ENCODE results near the gene PITX1.

Gene PITX1

GRCh38 chr5:135053989-135054388 is 20.0 kb upstream of the PITX1 start:
- no peak overlapping the region for H3K4me3 ChIP-seq (ENCODE audit: insufficient read depth in 1 of 2, low read depth in 1 of 2, low read length in 2 of 2)
- WGBS: 39% methylated on average over 8 of the region's 8 CpGs

GRCh38 chr5:135053278-135053677 is 19.2 kb upstream of the PITX1 start:
- no peak overlapping the region for H2BK15ac ChIP-seq (ENCODE audit: low read depth, poor library complexity, severe bottlenecking)
- H3K9ac ChIP-seq (ENCODE audit: low read length): no peak overlapping the region
- no peak overlapping the region for H4K91ac ChIP-seq (ENCODE audit: low read length)
- peaks cover 93 to 94% of the 10 kb centered on the region in 2 experiments for H3K27me3 ChIP-seq (ENCODE audit: control insufficient read depth in 1 of 2, insufficient read depth in 1 of 2, low read length in 2 of 2)
- H2AFZ ChIP-seq (ENCODE audit: low read depth, low read length): no peak overlapping the region
- H3K18ac ChIP-seq (ENCODE audit: low read depth in 1 of 2, low read length in 2 of 2): no peak overlapping the region
- no peak overlapping the region for H3K23ac ChIP-seq (ENCODE audit: low read length in 2 of 2)
- H3K4ac ChIP-seq (ENCODE audit: low read depth in 1 of 2, low read length in 2 of 2): no peak overlapping the region
- no peak overlapping the region for H3K27ac ChIP-seq (ENCODE audit: low read length, poor library complexity, severe bottlenecking)
- no peak overlapping the region for H2AK5ac ChIP-seq (ENCODE audit: low read length, severe bottlenecking)
- no peaks in the 10 kb centered on the region for H3K36me3 ChIP-seq (ENCODE audit: control insufficient read depth in 1 of 2, insufficient read depth in 2 of 2, low read depth in 1 of 2, low read length in 2 of 2)
- 80% methylated on average over 3 of the region's 3 CpGs for WGBS
- H2BK5ac ChIP-seq (ENCODE audit: low read depth, low read length, poor library complexity, severe bottlenecking): no peak overlapping the region
- no peak for DNase-seq
- no peak overlapping the region for H2BK12ac ChIP-seq (ENCODE audit: low read length in 2 of 2)
- no peaks in the 10 kb centered on the region for H3K79me1 ChIP-seq (replicated peaks; ENCODE audit: low read length, poor library complexity, severe bottlenecking)
- no peak overlapping the region for H3K14ac ChIP-seq (ENCODE audit: low read length in 2 of 2)
- H2BK120ac ChIP-seq (ENCODE audit: low read depth, low read length): no peak overlapping the region
- no peak overlapping the region for H3K4me3 ChIP-seq (ENCODE audit: insufficient read depth in 1 of 2, low read depth in 1 of 2, low read length in 2 of 2)
- no peak overlapping the region for H3K4me2 ChIP-seq (ENCODE audit: low read length, poor library complexity, severe bottlenecking)
- peaks cover 4% of the 10 kb centered on the region for H3K4me1 ChIP-seq (ENCODE audit: control insufficient read depth, insufficient read depth, low read depth, low read length)
- no peaks in the 10 kb centered on the region for H3K9me3 ChIP-seq (ENCODE audit: control insufficient read depth, low read length)
- no peak overlapping the region for H4K8ac ChIP-seq (ENCODE audit: low read length)

More at GRCh38 chr5:135053989-135054388, 20.0 kb upstream of the PITX1 start:
- Histone ChIP-seq H3K4me2 (ENCODE audit: low read length, poor library complexity, severe bottlenecking) (no peak overlapping the region), H3K9me3 (ENCODE audit: control insufficient read depth, low read length) (no peaks in the 10 kb centered on the region), H2BK5ac (ENCODE audit: low read depth, low read length, poor library complexity, severe bottlenecking) (no peak overlapping the region), H3K36me3 (ENCODE audit: control insufficient read depth in 1 of 2, insufficient read depth in 2 of 2, low read depth in 1 of 2, low read length in 2 of 2) (no peaks in the 10 kb centered on the region), H3K14ac (ENCODE audit: low read length in 2 of 2) (no peak overlapping the region), H3K27ac (ENCODE audit: low read length, poor library complexity, severe bottlenecking) (no peak overlapping the region), H3K79me1 (replicated peaks; ENCODE audit: low read length, poor library complexity, severe bottlenecking) (no peaks in the 10 kb centered on the region), H4K8ac (ENCODE audit: low read length) (no peak overlapping the region), H3K4ac (ENCODE audit: low read depth in 1 of 2, low read length in 2 of 2) (no peak overlapping the region), H2BK15ac (ENCODE audit: low read depth, poor library complexity, severe bottlenecking) (no peak overlapping the region), H2BK12ac (ENCODE audit: low read length in 2 of 2) (no peak overlapping the region), H3K23ac (ENCODE audit: low read length in 2 of 2) (no peak overlapping the region), H2AFZ (ENCODE audit: low read depth, low read length) (no peak overlapping the region), H3K4me1 (ENCODE audit: control insufficient read depth, insufficient read depth, low read depth, low read length) (peaks cover 4% of the 10 kb centered on the region), H2BK120ac (ENCODE audit: low read depth, low read length) (no peak overlapping the region), H2AK5ac (ENCODE audit: low read length, severe bottlenecking) (no peak overlapping the region), H3K27me3 (ENCODE audit: control insufficient read depth in 1 of 2, insufficient read depth in 1 of 2, low read length in 2 of 2) (peaks cover 93 to 94% of the 10 kb centered on the region in 2 experiments), H3K9ac (ENCODE audit: low read length) (no peak overlapping the region), H3K18ac (ENCODE audit: low read depth in 1 of 2, low read length in 2 of 2) (peak overlapping the region in 1 of 2 experiments; percentile 34), H4K91ac (ENCODE audit: low read length) (no peak overlapping the region)
- no peak for DNase-seq

GRCh38 chr5:135052511-135053145 is 18.6 kb upstream of the PITX1 start:
- Histone ChIP-seq H2BK5ac (ENCODE audit: low read depth, low read length, poor library complexity, severe bottlenecking) (no peak overlapping the region), H3K36me3 (ENCODE audit: control insufficient read depth in 1 of 2, insufficient read depth in 2 of 2, low read depth in 1 of 2, low read length in 2 of 2) (no peaks in the 10 kb centered on the region), H2BK120ac (ENCODE audit: low read depth, low read length) (no peak overlapping the region), H2AK5ac (ENCODE audit: low read length, severe bottlenecking) (no peak overlapping the region), H3K9ac (ENCODE audit: low read length) (no peak overlapping the region), H2BK12ac (ENCODE audit: low read length in 2 of 2) (no peak overlapping the region), H3K4me2 (ENCODE audit: low read length, poor library complexity, severe bottlenecking) (no peak overlapping the region), H2AFZ (ENCODE audit: low read depth, low read length) (no peak overlapping the region), H3K4ac (ENCODE audit: low read depth in 1 of 2, low read length in 2 of 2) (no peak overlapping the region), H3K27ac (ENCODE audit: low read length, poor library complexity, severe bottlenecking) (no peak overlapping the region), H3K27me3 (ENCODE audit: control insufficient read depth in 1 of 2, insufficient read depth in 1 of 2, low read length in 2 of 2) (peaks cover 93 to 95% of the 10 kb centered on the region in 2 experiments), H2BK15ac (ENCODE audit: low read depth, poor library complexity, severe bottlenecking) (no peak overlapping the region), H3K4me3 (ENCODE audit: insufficient read depth in 1 of 2, low read depth in 1 of 2, low read length in 2 of 2) (no peak overlapping the region), H4K8ac (ENCODE audit: low read length) (no peak overlapping the region), H3K9me3 (ENCODE audit: control insufficient read depth, low read length) (no peaks in the 10 kb centered on the region), H3K23ac (ENCODE audit: low read length in 2 of 2) (no peak overlapping the region), H3K14ac (ENCODE audit: low read length in 2 of 2) (no peak overlapping the region), H3K4me1 (ENCODE audit: control insufficient read depth, insufficient read depth, low read depth, low read length) (peaks cover 4% of the 10 kb centered on the region), H3K79me1 (replicated peaks; ENCODE audit: low read length, poor library complexity, severe bottlenecking) (no peaks in the 10 kb centered on the region), H3K18ac (ENCODE audit: low read depth in 1 of 2, low read length in 2 of 2) (no peak overlapping the region), H4K91ac (ENCODE audit: low read length) (no peak overlapping the region)
- no peak for DNase-seq
- WGBS: 75% methylated on average over 5 of the region's 6 CpGs

GRCh38 chr5:135051872-135052271 is 17.8 kb upstream of the PITX1 start:
- Histone ChIP-seq H3K79me1 (replicated peaks; ENCODE audit: low read length, poor library complexity, severe bottlenecking) (no peaks in the 10 kb centered on the region), H3K14ac (ENCODE audit: low read length in 2 of 2) (no peak overlapping the region), H3K27ac (ENCODE audit: low read length, poor library complexity, severe bottlenecking) (no peak overlapping the region), H2AFZ (ENCODE audit: low read depth, low read length) (no peak overlapping the region), H3K27me3 (ENCODE audit: control insufficient read depth in 1 of 2, insufficient read depth in 1 of 2, low read length in 2 of 2) (peaks cover 95% of the 10 kb centered on the region in 2 experiments), H2BK12ac (ENCODE audit: low read length in 2 of 2) (no peak overlapping the region), H3K23ac (ENCODE audit: low read length in 2 of 2) (no peak overlapping the region), H3K4me2 (ENCODE audit: low read length, poor library complexity, severe bottlenecking) (no peak overlapping the region), H3K4me1 (ENCODE audit: control insufficient read depth, insufficient read depth, low read depth, low read length) (peaks cover 4% of the 10 kb centered on the region), H2AK5ac (ENCODE audit: low read length, severe bottlenecking) (no peak overlapping the region), H3K9ac (ENCODE audit: low read length) (no peak overlapping the region), H2BK15ac (ENCODE audit: low read depth, poor library complexity, severe bottlenecking) (no peak overlapping the region), H3K18ac (ENCODE audit: low read depth in 1 of 2, low read length in 2 of 2) (no peak overlapping the region), H2BK5ac (ENCODE audit: low read depth, low read length, poor library complexity, severe bottlenecking) (no peak overlapping the region), H4K8ac (ENCODE audit: low read length) (no peak overlapping the region), H3K36me3 (ENCODE audit: control insufficient read depth in 1 of 2, insufficient read depth in 2 of 2, low read depth in 1 of 2, low read length in 2 of 2) (no peaks in the 10 kb centered on the region), H3K4me3 (ENCODE audit: insufficient read depth in 1 of 2, low read depth in 1 of 2, low read length in 2 of 2) (no peak overlapping the region), H3K4ac (ENCODE audit: low read depth in 1 of 2, low read length in 2 of 2) (no peak overlapping the region), H4K91ac (ENCODE audit: low read length) (no peak overlapping the region), H3K9me3 (ENCODE audit: control insufficient read depth, low read length) (no peaks in the 10 kb centered on the region), H2BK120ac (ENCODE audit: low read depth, low read length) (no peak overlapping the region)
- WGBS: 48% methylated on average over 11 of the region's 11 CpGs
- DNase-seq: no peak
